Epithelial cell of esophagus (primary cell): ENCODE results near the gene RASSF7.

Source experiments
- DNase-seq: peaks from one replicate; pipeline ENCODE4 v3.0.0; 2010; ENCODE audit warnings: low read depth
- H3K4me3 ChIP-seq: 2 replicates; pipeline ENCODE4 v1.5.1; 2011; ENCODE audit warnings: mild to moderate bottlenecking, low read length, control low read depth
- TF ChIP-seq, protein P1 (sequence below): IDR thresholded peaks from 2 replicates; pipeline ENCODE4 v1.5.1; 2011; ENCODE audit warnings: low read depth, mild to moderate bottlenecking, low read length, control low read depth, inconsistent platforms; ENCODE audit not compliant: insufficient read depth; ENCODE audit errors: missing control alignments

The RASSF7 gene

DNA sequence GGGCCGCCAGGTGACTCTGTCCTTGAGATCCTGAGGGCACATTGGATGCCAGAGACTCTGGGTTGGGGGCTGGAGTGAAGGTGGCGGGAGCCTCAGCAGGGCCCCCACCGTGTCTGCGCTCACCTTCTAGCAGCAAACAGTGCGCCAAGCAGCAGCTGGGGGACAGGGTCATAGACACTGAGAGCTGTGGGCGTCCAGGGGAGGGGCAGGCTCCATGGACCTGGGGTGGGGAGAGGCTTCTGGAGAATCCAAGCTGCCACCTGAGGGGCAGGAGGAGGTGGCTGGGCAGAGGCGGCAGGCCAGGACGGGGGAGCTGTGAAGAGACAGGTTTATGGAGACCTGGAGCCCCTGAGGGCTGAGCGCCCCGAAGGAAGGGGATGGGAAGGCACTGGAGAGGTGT lies 23.5 kb downstream of the RASSF7 start:
- no peak for DNase-seq
- H3K4me3 ChIP-seq: no peak overlapping the region
- TF ChIP-seq, protein P1, sequence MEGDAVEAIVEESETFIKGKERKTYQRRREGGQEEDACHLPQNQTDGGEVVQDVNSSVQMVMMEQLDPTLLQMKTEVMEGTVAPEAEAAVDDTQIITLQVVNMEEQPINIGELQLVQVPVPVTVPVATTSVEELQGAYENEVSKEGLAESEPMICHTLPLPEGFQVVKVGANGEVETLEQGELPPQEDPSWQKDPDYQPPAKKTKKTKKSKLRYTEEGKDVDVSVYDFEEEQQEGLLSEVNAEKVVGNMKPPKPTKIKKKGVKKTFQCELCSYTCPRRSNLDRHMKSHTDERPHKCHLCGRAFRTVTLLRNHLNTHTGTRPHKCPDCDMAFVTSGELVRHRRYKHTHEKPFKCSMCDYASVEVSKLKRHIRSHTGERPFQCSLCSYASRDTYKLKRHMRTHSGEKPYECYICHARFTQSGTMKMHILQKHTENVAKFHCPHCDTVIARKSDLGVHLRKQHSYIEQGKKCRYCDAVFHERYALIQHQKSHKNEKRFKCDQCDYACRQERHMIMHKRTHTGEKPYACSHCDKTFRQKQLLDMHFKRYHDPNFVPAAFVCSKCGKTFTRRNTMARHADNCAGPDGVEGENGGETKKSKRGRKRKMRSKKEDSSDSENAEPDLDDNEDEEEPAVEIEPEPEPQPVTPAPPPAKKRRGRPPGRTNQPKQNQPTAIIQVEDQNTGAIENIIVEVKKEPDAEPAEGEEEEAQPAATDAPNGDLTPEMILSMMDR: no peak

DNA sequence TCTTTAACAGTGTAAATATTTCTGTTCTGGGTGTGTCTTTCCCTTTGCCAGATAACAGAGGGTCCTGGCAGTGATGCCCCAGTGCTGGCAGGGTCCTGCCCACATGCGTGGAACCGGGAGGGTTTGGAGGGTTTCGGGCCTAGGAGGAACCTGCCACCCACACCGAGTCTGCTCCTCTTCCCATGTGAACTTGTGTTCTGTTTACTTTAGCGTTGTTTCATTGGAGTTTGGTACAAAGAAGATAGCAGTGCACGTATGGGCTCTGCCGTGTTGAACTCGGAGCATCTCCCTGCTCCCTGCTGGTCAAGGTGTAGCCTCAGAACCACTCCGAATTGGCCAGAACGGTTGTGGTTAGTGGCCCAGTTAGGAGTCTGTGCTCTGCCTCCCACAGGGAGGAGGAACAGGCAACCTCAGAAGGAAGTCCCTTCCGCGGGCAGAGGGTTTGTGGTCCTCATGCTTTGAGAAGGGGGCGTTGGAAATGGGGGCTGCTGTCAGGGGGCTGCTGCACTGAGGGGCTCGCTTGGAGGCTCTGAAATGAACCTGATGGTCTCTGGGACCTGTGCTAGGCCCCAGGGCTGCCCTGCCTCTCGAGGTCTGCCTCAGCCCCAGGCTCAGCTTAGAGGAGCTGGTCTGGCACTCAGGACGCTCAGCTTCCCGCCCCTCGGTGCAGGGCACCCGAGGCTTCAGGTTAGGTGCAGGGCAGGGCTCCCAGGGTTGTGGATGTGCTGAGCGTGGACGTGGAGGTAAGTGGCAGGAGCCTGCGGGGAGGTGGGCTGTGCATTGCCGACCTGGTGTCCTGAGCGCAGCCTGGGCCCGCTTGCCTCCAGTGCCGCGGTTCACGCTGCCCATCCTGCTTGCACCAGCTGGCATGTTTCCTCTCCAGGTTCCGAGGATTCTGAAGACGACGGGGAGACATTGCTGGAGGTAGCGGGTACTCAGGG lies 25.9 kb downstream of the RASSF7 start:
- TF ChIP-seq, protein P1: no peak
- DNase-seq: no peak

DNA sequence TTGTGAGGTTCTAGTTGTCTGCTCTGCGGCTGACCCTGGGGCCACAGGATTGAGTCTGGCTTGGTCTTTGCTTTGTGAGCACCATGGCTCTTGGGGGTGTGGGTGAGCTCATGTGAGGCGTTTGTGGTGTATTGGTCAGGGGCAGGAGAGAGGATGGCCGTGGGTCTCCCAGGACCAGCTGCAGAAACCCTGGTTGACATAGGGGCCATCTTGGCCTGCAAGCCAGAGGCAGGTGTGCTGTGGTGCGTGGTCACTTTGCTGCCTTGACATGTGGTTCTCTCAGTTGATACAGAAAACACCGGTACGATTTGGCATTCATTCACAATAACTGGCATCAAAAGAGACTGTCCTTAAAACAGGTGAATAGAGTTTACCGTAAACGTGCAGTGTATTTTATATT lies 26.8 kb downstream of the RASSF7 start:
- TF ChIP-seq, protein P1: no peak
- DNase-seq: no peak
- H3K4me3 ChIP-seq: no peak overlapping the region

More for the DNA sequence above, 25.9 kb downstream of the RASSF7 start:
- H3K4me3 ChIP-seq: no peak overlapping the region

DNA sequence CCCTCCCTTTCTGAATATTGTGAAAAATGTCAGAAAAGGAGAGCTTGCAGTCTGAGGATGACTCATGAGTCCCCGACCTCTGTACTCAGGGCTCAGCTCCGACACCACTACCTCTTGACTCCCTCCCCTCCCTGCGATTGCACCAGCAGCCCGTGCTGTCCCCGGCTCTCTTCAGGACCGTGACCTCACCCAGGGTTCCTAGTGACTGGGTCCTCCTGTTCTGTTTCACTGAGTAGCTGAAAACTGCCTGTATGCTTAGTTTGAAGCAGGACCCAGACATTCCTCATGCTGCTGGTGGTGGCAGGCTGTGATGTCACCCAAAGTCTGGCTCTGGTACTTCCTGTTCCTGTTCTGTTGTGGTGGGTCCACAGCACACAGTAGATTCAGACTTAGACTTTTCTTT lies 27.2 kb downstream of the RASSF7 start:
- no peak overlapping the region for H3K4me3 ChIP-seq
- TF ChIP-seq, protein P1: no peak
- no peak for DNase-seq

DNA sequence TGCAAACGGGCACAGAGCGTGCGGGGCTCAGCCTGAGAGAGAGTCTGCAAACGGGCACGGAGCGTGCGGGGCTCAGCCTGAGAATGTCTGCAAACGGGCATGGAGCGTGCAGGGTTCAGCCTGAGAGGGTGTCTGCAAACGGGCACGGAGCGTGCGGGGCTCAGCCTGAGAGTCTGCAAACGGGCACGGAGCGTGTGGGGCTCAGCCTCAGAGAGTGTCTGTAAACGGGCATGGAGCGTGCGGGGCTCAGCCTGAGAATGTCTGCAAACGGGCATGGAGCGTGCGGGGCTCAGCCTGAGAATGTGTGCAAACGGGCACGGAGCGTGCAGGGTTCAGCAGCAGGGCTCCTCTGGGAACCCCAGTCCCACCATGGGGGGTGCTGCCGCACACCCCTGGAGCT lies 29.0 kb downstream of the RASSF7 start:
- no peak for DNase-seq
- no peak overlapping the region for H3K4me3 ChIP-seq
- TF ChIP-seq, protein P1: no peak

DNA sequence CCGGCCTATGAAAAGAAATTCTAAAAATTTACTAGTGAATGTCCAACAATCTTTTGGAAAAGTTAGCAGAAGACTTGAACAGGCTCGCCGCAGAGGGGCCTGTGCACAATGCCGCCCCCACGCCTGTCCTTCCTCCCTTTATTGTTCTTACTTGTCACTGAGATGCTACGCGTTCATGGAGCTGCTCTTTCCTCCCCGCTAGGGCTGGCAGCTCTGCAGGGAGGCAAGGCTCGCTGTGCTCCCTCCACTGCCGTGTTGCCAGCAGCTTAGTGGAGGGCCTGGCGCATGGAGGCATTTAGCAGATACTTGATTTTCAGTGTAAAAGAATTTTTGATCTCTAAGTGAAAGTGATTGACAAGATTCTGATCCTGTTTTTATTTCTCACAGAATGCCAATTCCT lies 30.2 kb downstream of the RASSF7 start:
- no peak overlapping the region for H3K4me3 ChIP-seq
- TF ChIP-seq, protein P1: no peak
- DNase-seq: no peak

DNA sequence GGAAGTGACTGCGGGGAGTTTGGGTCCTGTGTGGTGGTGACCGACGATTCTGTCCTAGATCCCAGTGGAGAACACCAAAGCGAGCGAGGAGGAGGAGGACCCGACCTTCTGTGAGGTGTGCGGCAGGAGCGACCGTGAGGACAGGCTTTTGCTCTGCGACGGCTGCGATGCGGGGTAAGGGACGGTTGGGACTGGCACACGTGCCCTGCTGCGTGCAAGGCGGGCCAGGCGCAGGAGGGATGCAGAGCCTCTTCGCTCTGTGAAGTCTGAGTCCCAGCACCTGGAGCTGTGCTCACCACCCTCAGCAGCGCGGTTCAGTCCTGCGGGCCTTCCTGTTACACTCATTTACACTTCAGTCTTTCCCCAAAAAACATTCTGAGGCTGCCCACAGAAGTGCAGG lies 31.7 kb downstream of the RASSF7 start:
- DNase-seq: no peak
- TF ChIP-seq, protein P1: no peak
- no peak overlapping the region for H3K4me3 ChIP-seq
